GM21723 (cell line): Measurements from ENCODE around the gene MRPS34.

Experiments used
- ATAC-seq: cut with Tn5 transposase; IDR thresholded peaks from one replicate; pipeline ENCODE4 v1.9.1; 2021; ENCODE audit warnings: mild to moderate bottlenecking, moderate library complexity; ENCODE audit not compliant: unreplicated experiment

MRPS34 gene

DNA sequence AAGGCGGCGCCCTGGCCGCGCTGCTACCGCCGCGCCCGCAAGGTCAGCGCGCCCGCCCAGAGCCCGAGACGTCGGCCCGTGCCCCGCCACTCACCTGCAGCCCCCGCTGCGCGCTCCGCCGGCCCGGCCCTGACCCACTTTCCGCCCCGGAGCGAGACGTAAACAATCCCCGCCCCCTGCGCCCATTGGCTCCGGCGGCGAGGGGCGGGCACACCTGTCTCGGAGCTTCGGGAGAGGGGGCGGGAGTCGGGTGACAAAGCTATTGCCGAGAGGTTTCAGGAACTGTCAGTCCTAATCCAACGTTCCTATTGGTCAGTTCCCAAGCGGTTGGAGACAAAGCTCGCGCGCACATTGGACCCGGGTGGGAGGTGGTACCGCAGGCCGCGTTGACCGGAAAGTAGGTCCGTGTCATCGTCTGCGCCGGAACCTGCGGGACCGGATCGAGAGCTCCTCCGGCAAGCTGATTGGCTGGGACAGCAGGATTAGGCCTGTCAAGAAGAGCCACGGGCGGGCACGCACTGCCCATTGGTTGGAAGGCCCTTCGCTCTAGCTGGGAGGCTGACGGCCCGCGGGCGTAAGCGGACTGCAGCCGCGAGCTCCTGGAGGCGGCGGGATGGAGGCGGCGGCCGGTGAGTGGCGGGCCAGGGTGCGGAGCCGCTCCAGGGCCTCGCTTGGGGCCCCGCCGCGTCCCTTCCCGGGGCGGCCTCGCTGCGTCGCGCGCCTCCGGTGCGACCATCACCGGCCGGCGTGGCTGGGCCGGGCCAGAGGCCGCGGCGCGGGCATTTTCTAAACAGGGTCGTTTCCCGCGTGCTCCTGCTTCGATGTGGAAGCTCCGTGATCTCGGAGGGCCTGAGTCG, 9.7 kb upstream of the MRPS34 start, which contains the start of the genes NUBP2 and SPSB3:
TSS of gene NUBP2 (plus strand) at position 553 of the 857 bp plus-strand sequence. CDS start at position 614, 61 bp downstream.
TSS of gene SPSB3 (minus strand) at position 164 of the 857 bp plus-strand sequence. CDS start 1,088 bp downstream, outside the sequence.
- ATAC-seq, result peak; percentile 83

GRCh38 chr16:1781758-1782407, 8.9 kb upstream of the MRPS34 start:
- peak; percentile 10 for ATAC-seq

- ATAC-seq, result no peak
Observed at GRCh38 chr16:1781254-1781653, 8.3 kb upstream of the MRPS34 start.

GRCh38 chr16:1780677-1781072, 7.7 kb upstream of the MRPS34 start:
- no peak for ATAC-seq

- no peak for ATAC-seq
Observed at GRCh38 chr16:1779741-1780676, 7.1 kb upstream of the MRPS34 start.

DNA sequence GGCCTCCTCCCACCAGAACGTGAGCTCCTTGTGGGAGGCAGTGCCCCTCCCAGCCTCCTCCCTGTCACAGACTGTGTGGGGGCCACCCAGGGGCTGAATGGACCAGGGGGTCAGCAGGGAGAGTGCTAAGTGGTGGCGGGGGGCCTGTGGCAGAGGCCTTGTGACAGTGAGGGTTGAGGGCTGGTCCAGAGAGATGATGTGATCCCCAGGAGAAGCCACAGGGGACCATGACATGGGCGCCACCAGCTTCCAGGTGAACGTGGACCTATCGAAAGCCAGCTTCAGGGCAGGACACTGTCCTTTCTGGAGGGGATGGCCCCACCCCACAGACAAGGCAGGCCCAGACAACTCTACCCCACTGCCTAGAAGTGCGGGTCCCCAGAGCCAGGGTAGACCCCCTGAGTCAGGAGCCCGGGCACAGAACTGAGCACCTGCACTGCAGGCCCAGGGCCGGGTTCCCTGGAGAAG, 6.3 kb upstream of the MRPS34 start:
- no peak for ATAC-seq

DNA sequence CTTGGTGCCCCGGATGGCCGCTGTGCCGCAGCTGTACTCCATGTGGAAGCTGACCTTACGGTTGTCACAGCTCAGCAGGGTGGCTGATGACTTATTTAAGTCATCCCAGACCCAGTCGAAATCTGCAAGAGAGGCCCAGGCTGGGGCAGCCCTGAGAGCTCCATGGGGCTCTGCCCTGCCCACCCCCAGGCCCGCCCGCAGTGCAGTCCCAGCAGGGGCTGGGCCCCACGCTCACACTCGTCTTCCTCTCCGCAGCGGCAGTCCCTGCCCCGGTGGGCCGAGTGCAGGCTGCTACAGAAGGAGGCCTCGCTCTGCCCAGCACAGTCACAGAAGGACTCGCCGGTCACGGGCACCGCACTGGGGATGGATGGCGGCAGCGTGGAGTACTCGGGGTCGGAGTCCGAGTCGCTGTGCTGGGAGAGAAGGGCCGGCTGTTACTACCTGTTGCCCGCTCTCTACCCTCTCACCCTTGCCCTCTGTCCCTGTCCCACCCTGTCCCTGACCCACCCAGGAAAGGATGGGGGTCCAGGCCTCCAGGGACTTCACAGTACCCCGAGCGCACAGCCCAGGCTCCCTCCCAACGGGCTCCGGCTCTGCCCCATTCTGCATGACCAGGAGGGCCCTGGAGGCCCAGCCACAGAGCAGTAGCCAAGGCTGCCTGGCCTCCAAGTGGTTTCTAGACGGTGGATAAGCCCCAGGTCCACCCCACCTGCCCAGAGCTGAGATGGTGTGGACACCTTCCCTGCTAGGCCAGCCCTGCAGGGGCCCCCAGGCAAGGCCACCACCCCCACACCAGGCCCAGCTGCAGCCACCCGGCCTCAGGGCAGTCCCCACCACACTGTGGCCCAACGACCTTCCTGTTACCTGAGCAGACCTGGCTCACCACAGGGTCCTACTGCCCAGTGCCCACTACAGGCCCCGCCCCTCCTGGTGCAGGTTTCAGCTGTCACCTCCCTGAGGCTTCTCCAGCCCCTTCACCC, 5.6 kb upstream of the MRPS34 start:
- no peak for ATAC-seq

- ATAC-seq, result no peak
Observed at GRCh38 chr16:1777375-1778199, 4.7 kb upstream of the MRPS34 start.

DNA sequence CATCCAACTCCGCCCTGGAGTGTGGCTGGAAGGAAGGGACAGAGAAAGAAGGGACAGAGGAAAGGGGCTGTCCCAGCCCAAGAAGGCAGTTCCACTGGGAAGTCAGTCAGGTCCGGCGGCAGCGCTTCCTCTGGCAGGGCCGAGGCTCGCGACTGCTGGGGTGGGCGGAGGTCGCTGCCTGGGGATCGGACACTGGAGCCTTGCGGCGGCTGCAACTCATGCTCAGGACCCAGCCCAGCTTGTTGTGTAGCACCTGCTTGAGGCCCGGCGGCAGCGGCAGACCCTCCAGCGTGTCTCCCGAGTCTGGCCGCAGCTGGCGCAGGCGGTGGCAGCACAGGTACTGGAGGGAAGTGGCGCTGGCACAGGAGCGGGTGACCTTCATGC, 4.0 kb upstream of the MRPS34 start:
- no peak for ATAC-seq

GRCh38 chr16:1776672-1776955, 3.7 kb upstream of the MRPS34 start:
- ATAC-seq, result no peak

DNA sequence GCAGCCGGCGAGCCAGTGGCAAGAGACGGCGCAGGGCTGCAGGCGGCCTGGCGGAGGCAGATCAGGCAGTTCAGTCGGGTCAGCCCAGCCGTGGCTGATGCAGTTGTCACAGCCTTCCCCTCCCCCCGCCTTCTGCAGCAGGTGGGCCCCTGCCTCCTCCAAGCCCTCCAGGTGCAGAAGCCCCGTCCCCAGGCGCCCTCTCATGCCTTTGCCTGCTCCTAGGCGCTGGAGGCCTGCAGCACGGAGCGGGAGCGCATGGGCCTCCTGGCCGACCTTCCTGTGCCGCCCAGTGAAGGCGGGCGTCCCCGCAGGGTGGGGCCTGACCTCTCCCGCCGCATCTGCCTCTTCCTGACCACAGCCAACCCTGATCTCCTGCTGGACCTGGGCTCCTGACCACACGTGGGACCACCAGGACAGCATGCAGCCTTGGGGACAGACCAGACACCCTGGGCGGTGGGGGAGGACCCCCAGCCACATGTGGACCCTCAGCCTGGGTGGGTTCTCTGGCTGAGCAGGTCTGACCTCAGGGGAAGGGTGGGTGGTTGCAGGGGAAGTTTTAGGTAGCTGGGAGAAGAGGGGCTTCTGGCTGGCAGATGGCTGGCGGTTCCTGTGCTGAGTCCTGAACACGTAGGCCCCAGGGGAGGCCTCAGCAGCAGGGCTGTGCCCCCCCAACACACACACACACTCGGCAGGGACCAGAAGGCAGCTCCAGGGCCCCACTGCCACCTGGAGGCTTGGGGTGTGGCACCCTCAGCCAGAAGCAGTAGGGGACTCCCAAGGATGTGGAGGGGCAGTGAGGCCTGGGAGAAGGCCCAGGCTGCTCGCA, 3.1 kb upstream of the MRPS34 start:
- ATAC-seq, result no peak

DNA sequence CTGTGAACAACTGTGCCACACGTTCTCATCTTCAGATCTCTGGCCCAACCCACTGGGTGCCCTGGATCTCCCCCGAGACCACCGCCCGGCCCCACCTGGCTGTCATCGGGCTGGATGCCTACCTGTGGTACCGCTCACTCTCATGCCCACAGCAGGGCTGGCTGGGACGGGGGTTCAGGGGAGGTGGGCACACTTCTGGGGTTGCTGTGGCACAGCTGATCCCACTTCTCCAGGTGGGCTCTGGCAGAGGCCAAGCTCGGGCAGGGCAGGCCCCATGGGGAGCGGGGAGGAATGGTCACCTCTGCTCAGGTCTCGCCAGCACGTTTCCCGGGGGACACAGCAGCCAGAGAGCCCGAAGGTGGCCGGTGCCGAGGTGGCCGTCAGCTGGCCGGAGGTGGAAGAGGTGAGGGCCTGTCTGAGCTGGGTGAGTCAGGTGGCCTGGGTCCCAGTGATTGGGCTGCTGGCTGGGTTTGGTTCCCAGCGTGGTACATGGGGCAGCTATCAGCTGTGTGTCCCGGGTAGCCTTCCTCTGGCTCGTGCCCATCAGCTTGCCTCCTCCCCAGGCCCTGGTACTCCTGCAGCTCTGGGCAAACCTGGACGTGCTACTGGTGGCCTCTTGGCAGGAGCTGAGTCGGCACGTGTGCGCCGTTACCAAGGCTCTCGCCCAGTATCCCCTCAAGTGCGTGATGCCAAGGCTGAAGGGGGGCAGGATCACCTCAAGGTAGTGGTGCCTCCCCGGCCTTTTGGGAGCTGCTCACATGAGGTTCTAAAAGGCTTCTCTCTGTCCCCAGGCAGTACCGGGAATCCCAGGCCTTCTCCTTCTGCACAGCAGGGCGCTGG, 2.3 kb upstream of the MRPS34 start:
- no peak for ATAC-seq

DNA sequence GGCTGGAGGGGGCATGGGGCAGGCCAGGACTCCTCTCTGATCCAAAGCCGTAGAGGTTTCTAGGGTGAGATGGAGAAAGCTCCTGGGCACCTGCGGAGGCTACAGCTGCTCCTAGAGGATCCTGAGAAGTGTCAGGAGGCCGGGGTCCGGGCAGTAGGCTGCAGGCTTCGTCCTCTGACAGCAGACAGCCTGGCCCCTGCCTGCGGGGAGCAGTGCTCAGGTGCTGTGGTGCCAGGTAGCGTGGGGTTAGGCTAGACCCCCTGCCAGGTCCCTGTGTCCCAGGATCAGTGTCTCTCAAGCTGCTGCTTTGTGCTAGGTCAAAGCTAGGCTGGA, 1.5 kb upstream of the MRPS34 start:
- no peak for ATAC-seq

DNA sequence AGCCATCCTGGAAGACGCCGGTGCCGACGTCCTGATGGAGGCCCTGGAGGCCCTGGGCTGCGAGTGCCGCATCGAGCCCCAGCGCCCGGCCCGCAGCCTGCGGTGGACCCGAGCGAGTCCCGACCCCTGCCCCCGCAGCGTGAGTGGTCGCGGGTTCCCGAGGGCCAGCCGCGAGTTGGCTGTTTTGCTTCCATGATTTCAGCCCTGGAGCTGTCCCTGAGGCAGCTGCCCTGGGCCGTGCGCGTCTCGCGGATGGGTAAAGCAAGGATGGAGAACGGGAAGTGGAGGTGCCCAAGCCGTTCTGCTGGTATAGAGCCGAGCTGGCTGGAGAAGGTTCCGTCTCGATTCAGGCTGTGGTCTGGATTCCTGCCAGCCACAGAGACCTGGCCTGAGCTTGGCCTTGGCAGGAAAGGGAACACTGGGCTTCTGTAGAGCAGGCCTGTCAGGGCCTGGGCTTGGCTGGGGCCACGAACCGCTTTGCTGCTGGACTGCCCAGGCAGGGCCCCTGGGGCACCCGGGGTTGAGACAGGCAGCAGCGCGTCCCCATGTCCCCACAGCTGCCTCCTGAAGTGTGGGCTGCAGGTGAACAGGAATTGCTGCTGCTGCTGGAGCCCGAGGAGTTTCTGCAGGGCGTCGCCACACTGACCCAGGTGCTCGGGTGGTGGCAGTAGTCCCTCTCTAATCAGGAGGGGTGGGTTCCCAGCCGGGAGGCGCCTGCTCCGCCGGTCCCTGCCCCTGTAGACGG, 941 bp upstream of the MRPS34 start:
- ATAC-seq, result no peak

GRCh38 chr16:1772362-1772907, 499 bp downstream of the MRPS34 start, which contains the start of gene EME2:
EME2 (plus strand) TSS chr16:1772810; CDS start chr16:1773228, 418 bp downstream.
- ATAC-seq, result peak; percentile 9

DNA sequence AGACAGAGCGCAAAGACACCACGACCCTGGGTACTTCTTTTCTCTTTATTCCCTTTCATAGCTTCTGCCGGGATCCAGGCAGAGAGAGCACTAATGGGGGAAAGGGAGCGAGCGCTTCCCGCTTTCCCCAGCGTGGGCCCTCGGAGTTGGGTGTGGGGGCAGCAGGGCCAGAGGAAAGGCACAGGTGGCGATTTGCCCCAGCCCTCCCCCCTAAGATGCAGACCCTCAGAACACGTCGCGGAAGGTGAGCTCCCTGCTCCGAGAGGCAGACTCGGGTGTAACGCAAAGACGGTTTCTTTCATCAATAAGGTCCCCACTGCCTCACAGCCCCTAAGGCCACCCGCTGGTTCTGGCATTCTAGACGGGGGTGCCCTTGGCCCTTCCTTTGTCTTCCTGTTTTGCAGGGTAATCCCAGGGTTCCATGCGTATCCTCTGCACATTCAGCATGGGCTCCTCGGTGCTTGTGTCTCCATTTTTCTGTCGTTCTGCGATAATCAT, 1.0 kb downstream of the MRPS34 start:
- no peak for ATAC-seq
